OCI-LY7 (cell line): ENCODE measurements around the gene GAGE12D. TPM values are rescaled to one million over a fixed set of nuclear protein-coding genes. Genes with fewer than 3 reads are reported as not detected.
"Not testable (repeated sequence)": the region's sequence is repeated elsewhere in the genome, so short reads cannot be mapped to it uniquely, and the experiment has no call there.

Source experiments
- BruUV-seq: library from RNA; stranded (reverse); fragments of 400-500 nt; replicated peaks from 2 replicates; lab custom pipeline; 2021; lab: Mats Ljungman, UMichigan
- CTCF ChIA-PET: fragments of 300-600 bp; sonication (Branson Sonifier 250); formaldehyde crosslinking; loops from one replicate; lab custom pipeline; 2022; ENCODE audit warnings: antibody characterized with exemption; ENCODE audit not compliant: unreplicated experiment; lab: Charles Lee
- POLR2A ChIA-PET: fragments of 300-600 bp; sonication (Branson Sonifier 250); formaldehyde crosslinking; loops from one replicate; lab custom pipeline; 2022; ENCODE audit warnings: antibody characterized with exemption; lab: Charles Lee
- DNase-seq: peaks from one replicate; pipeline ENCODE4 v3.0.0-alpha.2; 2015; ENCODE audit warnings: low spot score
- H2AFZ ChIP-seq: fragments of 200-600 bp; sonication (generic), shearing (Covaris generic); 2 replicates; pipeline ENCODE4 v1.6.1; 2014; ENCODE audit warnings: mild to moderate bottlenecking, antibody characterized with exemption, low read length, moderate library complexity
- H3K27ac ChIP-seq: fragments of 200-600 bp; sonication (generic); 2 replicates; pipeline ENCODE4 v1.5.1; 2014; ENCODE audit warnings: mixed run types, low read depth, mild to moderate bottlenecking, moderate library complexity, low read length, inconsistent platforms; ENCODE audit not compliant: poor library complexity, severe bottlenecking
- H3K36me3 ChIP-seq: fragments of 200-600 bp; sonication (generic); 2 replicates; pipeline ENCODE4 v1.6.1; 2014; ENCODE audit warnings: mild to moderate bottlenecking, antibody characterized with exemption, low read length, moderate library complexity, mixed read lengths; ENCODE audit not compliant: insufficient read depth
- H3K4me1 ChIP-seq: fragments of 200-600 bp; sonication (generic); 2 replicates; pipeline ENCODE4 v1.5.1; 2014; ENCODE audit warnings: mild to moderate bottlenecking, low read length; ENCODE audit not compliant: insufficient read depth, poor library complexity, severe bottlenecking
- H3K4me2 ChIP-seq: fragments of 200-600 bp; sonication (generic); 2 replicates; pipeline ENCODE4 v1.6.1; 2014; ENCODE audit warnings: mild to moderate bottlenecking, low read length
- H3K4me3 ChIP-seq: fragments of 200-600 bp; sonication (generic); 2 replicates; pipeline ENCODE4 v1.5.1; 2014; ENCODE audit warnings: mild to moderate bottlenecking, low read depth, low read length; ENCODE audit not compliant: poor library complexity, severe bottlenecking
- H3K79me2 ChIP-seq: fragments of 200-600 bp; sonication (generic); 2 replicates; pipeline ENCODE4 v1.6.1; 2016; ENCODE audit warnings: low read depth, mild to moderate bottlenecking, low read length, moderate library complexity, mixed read lengths; ENCODE audit not compliant: insufficient read depth
- H3K9me2 ChIP-seq: fragments of 200-600 bp; sonication (generic); 2 replicates; pipeline ENCODE4 v1.6.1; 2016; ENCODE audit warnings: mild to moderate bottlenecking, low read length, mixed read lengths; ENCODE audit not compliant: insufficient read depth
- H3K9me3 ChIP-seq: fragments of 200-600 bp; sonication (generic); 2 replicates; pipeline ENCODE4 v1.6.1; 2014; ENCODE audit warnings: mild to moderate bottlenecking, mixed run types, low read length, mixed read lengths
- H4K20me1 ChIP-seq: fragments of 200-600 bp; sonication (generic); 2 replicates; pipeline ENCODE4 v1.6.1; 2014; ENCODE audit warnings: mild to moderate bottlenecking, antibody characterized with exemption, low read length, moderate library complexity, mixed read lengths; ENCODE audit not compliant: insufficient read depth
- intact Hi-C: fragments of 100-400 bp; cut with micrococcal nuclease; formaldehyde crosslinking; loops from one replicate; pipeline ENCODE4 v1.10.0; 2022; ENCODE audit not compliant: unreplicated experiment
- total RNA-seq, 2 experiments: library from RNA; depleted of rRNA in 1 of 2; stranded (reverse); fragments of >200 nt in 1 of 2; shearing (Covaris generic) in 1 of 2; gene quantifications; 2 replicates each; pipeline ENCODE4 v1.2.3, GENCODE V29; 2014 to 2022

GAGE12D gene
- total RNA-seq, 2 experiments from 2014 or later = not detected

GRCh38 chrX:49570100-49570499 is 28.6 kb downstream of the GAGE12D start, which contains the start of gene GAGE12G:
Gene GAGE12G, plus strand, starts transcription at chrX:49570400. Its CDS starts 1,155 bp downstream, at chrX:49571555.
- CTCF ChIA-PET, H3K27ac ChIP-seq, H3K79me2 ChIP-seq, H3K4me2 ChIP-seq, BruUV-seq, H4K20me1 ChIP-seq, H3K36me3 ChIP-seq, intact Hi-C loops, POLR2A ChIA-PET, H3K4me3 ChIP-seq, H3K4me1 ChIP-seq, H2AFZ ChIP-seq, H3K9me2 ChIP-seq, H3K9me3 ChIP-seq, DNase-seq: not testable (repeated sequence)

GRCh38 chrX:49579649-49580048 is 38.1 kb downstream of the GAGE12D start, which contains the start of gene GAGE12H:
Gene GAGE12H, plus strand, starts transcription at chrX:49579949. Its CDS starts 1,155 bp downstream, at chrX:49581104.
- H4K20me1 ChIP-seq, H3K27ac ChIP-seq, POLR2A ChIA-PET, H3K9me2 ChIP-seq, H3K79me2 ChIP-seq, H3K4me2 ChIP-seq, BruUV-seq, H3K9me3 ChIP-seq, H2AFZ ChIP-seq, H3K4me1 ChIP-seq, DNase-seq, CTCF ChIA-PET, H3K36me3 ChIP-seq, H3K4me3 ChIP-seq, intact Hi-C loops: not testable (repeated sequence)

GRCh38 chrX:49589196-49589595 is 47.7 kb downstream of the GAGE12D start, which contains the start of gene GAGE2A:
Gene GAGE2A, plus strand, starts transcription at chrX:49589496. Its CDS starts 1,155 bp downstream, at chrX:49590651.
- H3K36me3 ChIP-seq, H2AFZ ChIP-seq, POLR2A ChIA-PET, H3K9me2 ChIP-seq, BruUV-seq, DNase-seq, H4K20me1 ChIP-seq, intact Hi-C loops, H3K27ac ChIP-seq, H3K9me3 ChIP-seq, H3K4me1 ChIP-seq, H3K4me2 ChIP-seq, CTCF ChIA-PET, H3K4me3 ChIP-seq, H3K79me2 ChIP-seq: not testable (repeated sequence)

DNA sequence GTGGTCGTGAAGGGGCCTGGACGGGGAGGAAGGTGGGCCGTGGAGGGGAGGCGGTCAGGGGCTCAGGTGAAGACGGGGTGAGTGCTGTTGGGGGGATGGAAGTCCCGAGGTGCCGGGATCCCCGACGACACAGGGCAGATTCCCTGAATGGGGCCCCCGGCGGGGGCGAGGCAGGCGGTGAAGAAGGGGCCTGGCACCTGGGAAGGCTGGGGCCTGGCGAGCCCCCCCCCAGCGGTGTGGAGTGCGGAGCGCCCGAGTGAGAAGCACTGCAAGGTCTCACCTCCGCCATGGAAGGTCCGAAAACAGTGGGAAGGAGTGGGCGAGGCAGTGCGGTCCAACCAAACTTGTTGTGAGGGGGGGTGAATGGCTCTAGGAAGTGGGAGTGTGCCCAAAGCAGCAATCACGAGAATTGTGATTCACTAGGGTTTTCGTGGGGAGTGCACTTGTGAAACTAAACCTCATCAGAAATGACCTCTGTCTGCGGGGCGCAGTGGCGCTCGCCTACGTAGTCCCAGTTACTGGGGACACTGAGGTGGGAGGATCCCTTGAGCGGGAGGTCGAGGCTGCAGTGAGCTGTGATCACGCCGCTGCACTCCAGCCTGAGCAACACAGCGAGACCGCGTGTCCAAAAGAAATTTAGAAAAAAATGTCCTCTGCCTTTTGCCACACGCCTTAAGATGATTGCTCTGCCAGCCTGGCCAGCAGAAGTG is 48.4 kb downstream of the GAGE12D start:
- H3K4me2 ChIP-seq, CTCF ChIA-PET: not testable (repeated sequence)

GRCh38 chrX:49590488-49590887 is 49.0 kb downstream of the GAGE12D start:
- H3K36me3 ChIP-seq, H3K9me2 ChIP-seq, BruUV-seq, POLR2A ChIA-PET, DNase-seq, H2AFZ ChIP-seq, H3K9me3 ChIP-seq, H3K27ac ChIP-seq, H3K4me2 ChIP-seq, CTCF ChIA-PET, H4K20me1 ChIP-seq, H3K4me1 ChIP-seq, H3K4me3 ChIP-seq, H3K79me2 ChIP-seq, intact Hi-C loops: not testable (repeated sequence)

More for the DNA sequence above, 48.4 kb downstream of the GAGE12D start:
- DNase-seq, H3K9me2 ChIP-seq, H4K20me1 ChIP-seq, H3K4me3 ChIP-seq, H3K79me2 ChIP-seq, POLR2A ChIA-PET, BruUV-seq, H3K9me3 ChIP-seq, intact Hi-C loops, H3K4me1 ChIP-seq, H2AFZ ChIP-seq, H3K36me3 ChIP-seq, H3K27ac ChIP-seq: not testable (repeated sequence)
